K562 (cell line): ENCODE data around the gene RELL1. TPM values are rescaled to one million over a fixed set of nuclear protein-coding genes. Genes with fewer than 3 reads are reported as not detected.
A peak's percentile ranks its signal among the peaks of the same experiment; 100 is the strongest.

Experiments used
- ATAC-seq: fragments of 200-7000 bp; cut with Tn5 transposase; 3 replicates; pipeline ENCODE4 v1.9.1; 2020; ENCODE audit warnings: moderate library complexity
- BruUV-seq: library from RNA; stranded (reverse); fragments of 400-500 nt; replicated peaks from 2 replicates; lab custom pipeline; 2021; lab: Mats Ljungman, UMichigan
- CTCF ChIA-PET: fragments of 300-600 bp; formaldehyde crosslinking; extraction: SDS; loops from one replicate; lab custom pipeline; 2021; ENCODE audit warnings: low intra/inter-chr PET ratio; lab: Yijun Ruan, JAX
- POLR2A ChIA-PET: fragments of 300-600, 350-650 bp; sonication (Branson Sonifier 250); formaldehyde crosslinking; extraction: SDS; loops from one replicate; lab custom pipeline; 2021; ENCODE audit warnings: antibody characterized with exemption, inconsistent platforms; lab: Yijun Ruan, JAX
- DNase-seq, 4 experiments: peaks; one replicate each; pipeline versions ENCODE4 v3.0.0 to v3.0.0-alpha.2; 2011 to 2018; ENCODE audit warnings: low spot score in 3 of 4, mixed read lengths in 3 of 4; ENCODE audit errors: extremely low read depth in 1 of 4
- FAIRE-seq: peaks from 2 replicates; lab custom pipeline; 2011; peaks lifted over from hg19 to GRCh38; lab: Jason Lieb, UNC
- H2AFZ ChIP-seq: 2 replicates; pipeline ENCODE4 v1.6.0; 2011; ENCODE audit warnings: low read depth, low read length, control low read depth, inconsistent platforms
- H3K27ac ChIP-seq: fragments of 200-600 bp; 3 replicates; pipeline ENCODE4 v1.8.0; 2011; ENCODE audit warnings: low read depth, mild to moderate bottlenecking, control low read depth, inconsistent platforms, low read length, moderate library complexity, mixed read lengths; ENCODE audit errors: extremely low read depth
- H3K27me3 ChIP-seq, 2 experiments: fragments of 300-600 bp in 1 of 2; 2 replicates in 1 of 2; 3 replicates in 1 of 2; pipeline versions ENCODE4 v1.6.0 to v1.8.0; 2011; ENCODE audit warnings: inconsistent platforms in 2 of 2, low read length in 2 of 2, mild to moderate bottlenecking in 1 of 2, mixed read lengths in 1 of 2, moderate library complexity in 1 of 2; ENCODE audit not compliant: control insufficient read depth in 2 of 2, insufficient read depth in 2 of 2
- H3K36me3 ChIP-seq: fragments of 300-600 bp; 3 replicates; pipeline ENCODE4 v1.8.0; 2011; ENCODE audit warnings: mild to moderate bottlenecking, low read length, inconsistent platforms; ENCODE audit not compliant: control insufficient read depth, insufficient read depth
- H3K4me1 ChIP-seq, 2 experiments: fragments of 200-600 bp in 1 of 2; replicated peaks in 1 of 2; 2 replicates in 1 of 2; 3 replicates in 1 of 2; pipeline versions ENCODE4 v1.5.1 to v1.8.0; 2011; ENCODE audit warnings: inconsistent platforms in 2 of 2, low read length in 2 of 2, mild to moderate bottlenecking in 1 of 2, mixed read lengths in 1 of 2, moderate library complexity in 1 of 2; ENCODE audit not compliant: control insufficient read depth in 2 of 2, insufficient read depth in 2 of 2
- H3K4me2 ChIP-seq: 2 replicates; pipeline ENCODE4 v1.6.1; 2011; ENCODE audit warnings: low read length, control low read depth, inconsistent platforms, mixed read lengths; ENCODE audit not compliant: insufficient read depth
- H3K4me3 ChIP-seq: fragments of 200-600 bp; sonication (generic), shearing (Covaris generic); 2 replicates; pipeline ENCODE4 v1.5.1; 2016; ENCODE audit warnings: control low read depth, inconsistent platforms
- H3K79me2 ChIP-seq: fragments of 200-600 bp; 3 replicates; pipeline ENCODE4 v1.8.0; 2011; ENCODE audit warnings: low read length, inconsistent platforms; ENCODE audit not compliant: control insufficient read depth, insufficient read depth
- H3K9ac ChIP-seq, 2 experiments: 2 replicates each; pipeline versions ENCODE4 v1.6.0 to v1.6.1; 2011; ENCODE audit warnings: low read depth in 2 of 2, low read length in 2 of 2, control low read depth in 1 of 2, inconsistent platforms in 1 of 2, mild to moderate bottlenecking in 1 of 2, mixed read lengths in 1 of 2; ENCODE audit not compliant: insufficient read depth in 1 of 2
- H3K9me1 ChIP-seq: one replicate; pipeline ENCODE4 v1.6.0; 2011; ENCODE audit warnings: inconsistent platforms, mild to moderate bottlenecking, low read length, moderate library complexity; ENCODE audit not compliant: control insufficient read depth, insufficient read depth
- H3K9me3 ChIP-seq: replicated peaks from 2 replicates; pipeline ENCODE4 v1.5.1; 2011; ENCODE audit warnings: low read depth, low read length, inconsistent platforms; ENCODE audit not compliant: control insufficient read depth, insufficient read depth
- H4K20me1 ChIP-seq: replicated peaks from 2 replicates; pipeline ENCODE4 v1.6.1; 2011; ENCODE audit warnings: low read length, inconsistent platforms, mixed read lengths; ENCODE audit not compliant: control insufficient read depth, insufficient read depth
- CBX1 ChIP-seq: sonication (generic); IDR thresholded peaks from 2 replicates; pipeline ENCODE4 v1.6.1; 2016; ENCODE audit warnings: antibody characterized with exemption, low read depth, mild to moderate bottlenecking
- CREB1 ChIP-seq, 2 experiments: sonication (generic) in 1 of 2; formaldehyde crosslinking in 1 of 2; IDR thresholded peaks; 2 replicates each; pipeline versions ENCODE4 v1.6.1 to v1.8.0; 2012 to 2022; ENCODE audit warnings: inconsistent platforms in 1 of 2, mild to moderate bottlenecking in 1 of 2, missing genetic modification reagents in 1 of 2, moderate library complexity in 1 of 2
- E2F3 ChIP-seq: fragments of 250-450 bp; sonication (Bioruptor Pico); IDR thresholded peaks from 2 replicates; pipeline ENCODE4 v1.4.0; 2020; ENCODE audit warnings: mild to moderate bottlenecking
- FIP1L1 ChIP-seq: fragments of 200-400 bp; formaldehyde crosslinking; IDR thresholded peaks from 2 replicates; pipeline ENCODE4 v1.6.1; 2018; ENCODE audit warnings: mild to moderate bottlenecking, low read depth, low read length; ENCODE audit not compliant: poor library complexity, severe bottlenecking
- FOXM1 ChIP-seq, 2 experiments: fragments of 450-650 bp in 1 of 2; sonication (generic) in 1 of 2; formaldehyde crosslinking in 1 of 2; IDR thresholded peaks; 2 replicates each; pipeline versions ENCODE4 v1.6.1 to v1.9.0; 2017 to 2022; ENCODE audit warnings: low read depth in 2 of 2, mild to moderate bottlenecking in 2 of 2, missing genetic modification reagents in 1 of 2, moderate library complexity in 1 of 2
- HDAC1 ChIP-seq, 2 experiments: fragments of 450-650 bp; IDR thresholded peaks; 2 replicates each; pipeline ENCODE4 v1.6.1; 2016 to 2017; ENCODE audit warnings: inconsistent platforms in 1 of 2, mild to moderate bottlenecking in 1 of 2, moderate library complexity in 1 of 2
- ID3 ChIP-seq, 2 experiments: fragments of 250-450 bp in 1 of 2; fragments of 450-650 bp in 1 of 2; sonication (Bioruptor Pico) in 1 of 2; IDR thresholded peaks; 2 replicates each; pipeline versions ENCODE4 v1.6.1 to v1.8.0; 2016 to 2021; ENCODE audit warnings: mild to moderate bottlenecking in 2 of 2, moderate library complexity in 2 of 2, missing compliant biosample characterization in 1 of 2, missing genetic modification characterization in 1 of 2
- ILF3 ChIP-seq: fragments of 450-650 bp; IDR thresholded peaks from 2 replicates; pipeline ENCODE4 v1.6.1; 2018; ENCODE audit warnings: antibody characterized with exemption, mild to moderate bottlenecking, moderate library complexity, borderline replicate concordance
- PHF20 ChIP-seq: fragments of 450-650 bp; IDR thresholded peaks from 2 replicates; pipeline ENCODE4 v1.6.1; 2018; ENCODE audit not compliant: partially characterized antibody
- POLR2AphosphoS5 ChIP-seq: IDR thresholded peaks from 2 replicates; pipeline ENCODE4 v1.6.1; 2011; ENCODE audit warnings: mild to moderate bottlenecking, low read depth, low read length, moderate library complexity; ENCODE audit not compliant: control insufficient read depth, insufficient read depth
- TCF7 ChIP-seq: sonication (generic); IDR thresholded peaks from 2 replicates; pipeline ENCODE4 v1.6.1; 2016; ENCODE audit warnings: antibody characterized with exemption, borderline replicate concordance
- TEAD4 ChIP-seq, 2 experiments: sonication (generic) in 1 of 2; formaldehyde crosslinking in 1 of 2; IDR thresholded peaks; 2 replicates each; pipeline versions ENCODE4 v1.6.1 to v1.8.0; 2012 to 2022; ENCODE audit warnings: borderline replicate concordance in 1 of 2, inconsistent platforms in 1 of 2, low read length in 1 of 2, mild to moderate bottlenecking in 1 of 2, missing genetic modification reagents in 1 of 2
- TGIF2 ChIP-seq: sonication (generic); formaldehyde crosslinking; IDR thresholded peaks from 2 replicates; pipeline ENCODE4 v1.8.1; 2022; ENCODE audit warnings: mild to moderate bottlenecking, missing genetic modification reagents, moderate library complexity
- U2AF2 ChIP-seq: fragments of 200-400 bp; formaldehyde crosslinking; optimal IDR thresholded peaks from 2 replicates; pipeline ENCODE3; 2017; ENCODE audit warnings: low read depth, mild to moderate bottlenecking, low read length
- ZNF282 ChIP-seq: sonication (generic); formaldehyde crosslinking; IDR thresholded peaks from 2 replicates; pipeline ENCODE4 v1.8.1; 2023; ENCODE audit warnings: missing genetic modification reagents
- WGBS: fragments of 100-300 bp; shearing (Covaris generic); methylation state at CpG from one replicate; pipeline ENCODE4 v1.1.6; 2016; ENCODE audit warnings: low coverage, mixed read lengths; ENCODE audit not compliant: insufficient coverage; ENCODE audit errors: missing lambda C conversion rate; 5-methylcytosine and 5-hydroxymethylcytosine counted together
- in situ Hi-C: fragments of 300-500 bp; cut with MboI; formaldehyde crosslinking; loops from 4 replicates; pipeline ENCODE4 v1.15.0; 2018; ENCODE audit warnings: inconsistent platforms, mixed read lengths
- intact Hi-C: fragments of 100-400 bp; cut with micrococcal nuclease; formaldehyde crosslinking; loops from 2 replicates; pipeline ENCODE4 v1.14.2; 2022
- polyA plus RNA-seq, 8 experiments: library from polyadenylated mRNA; depleted of rRNA in 4 of 8; stranded (reverse) in 5 of 8; unstranded in 3 of 8; fragments of >200 nt; fragmentation: Nextera tagmentation in 2 of 8; fragmentation: Illumina TruSeq in 1 of 8; extraction: Ambion mirVana in 2 of 8; extraction: Trizol in 1 of 8; gene quantifications; 2 replicates each; pipeline versions ENCODE4 v1.2.1 to v1.2.3, GENCODE V29; 2011 to 2014; ENCODE audit warnings: inconsistent platforms in 1 of 8, missing spikeins in 1 of 8
- total RNA-seq, 7 experiments: library from RNA; depleted of rRNA in 6 of 7; stranded (reverse); fragments of >200 nt in 6 of 7; fragmentation: Illumina TruSeq in 2 of 7; extraction: Trizol in 2 of 7; gene quantifications; 2 replicates each; pipeline versions ENCODE4 v1.2.1 to v1.2.3, GENCODE V29; 2011 to 2021; ENCODE audit warnings: low replicate concordance in 1 of 7
- TF ChIP-seq, protein P1 (sequence below), 2 experiments: IDR thresholded peaks; 2 replicates each; pipeline ENCODE4 v1.6.1; 2011; ENCODE audit warnings: borderline replicate concordance in 1 of 2, control low read depth in 1 of 2, low read depth in 1 of 2, low read length in 1 of 2, mild to moderate bottlenecking in 1 of 2, mixed read lengths in 1 of 2, moderate library complexity in 1 of 2; ENCODE audit not compliant: insufficient read depth in 1 of 2, insufficient read length in 1 of 2, poor library complexity in 1 of 2, severe bottlenecking in 1 of 2; ENCODE audit errors: extremely low read depth in 1 of 2

RELL1 gene
- total and polyA plus RNA-seq, 9 of the 15 experiments (the other 6 are each of a cell fraction or from before 2014, with no cell fraction given), result 0.06 to 3.5 (median 1.7) TPM; not detected in 1

DNA sequence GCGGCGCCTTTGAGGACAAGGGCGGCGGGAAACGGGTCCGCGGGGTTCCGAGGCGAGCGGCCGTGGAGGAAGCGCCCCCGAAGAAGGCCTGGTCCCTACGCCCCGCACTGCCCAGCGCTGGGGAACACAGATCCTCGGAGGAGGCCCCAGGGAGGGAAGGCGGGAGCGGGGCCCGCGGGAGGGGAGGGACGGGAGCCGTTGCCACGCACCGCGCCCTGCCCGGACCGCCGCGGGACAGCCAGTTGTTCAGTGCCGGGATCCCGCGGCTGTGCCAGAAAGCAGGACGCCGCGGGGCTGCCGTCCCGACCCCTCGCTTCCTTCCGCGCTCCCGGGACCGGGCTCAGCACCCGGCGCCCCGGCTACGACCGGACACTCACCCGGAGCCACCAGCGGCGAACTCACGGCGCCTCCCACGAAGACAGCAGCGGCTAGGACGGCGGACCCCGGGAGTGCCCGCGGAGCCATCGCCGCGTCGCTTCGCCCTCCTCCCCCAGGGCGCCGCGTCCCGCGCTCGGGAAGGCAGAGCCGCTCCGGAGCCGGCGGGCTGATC, 278 bp downstream of the RELL1 start:
- FAIRE-seq, result no peak
- TF ChIP-seq FOXM1 (IDR thresholded peaks at IDR 0.05; ENCODE audit: low read depth) (no peak), FOXM1 (CRISPR knock-in tag; IDR thresholded peaks at IDR 0.05; ENCODE audit: low read depth) (no peak), E2F3 (CRISPR knock-in tag) (peak; percentile 39; the same call in 1 of the 2 replicates), U2AF2 (no peak), CBX1 (0 out of 2 replicates have a peak, but pooled peaks have one; percentile 15), ZNF282 (CRISPR knock-in tag) (peak; percentile 50; the same call in 1 of the 2 replicates), FIP1L1 (peak; percentile 5), TCF7 (no peak), ID3 (CRISPR knock-in tag; IDR thresholded peaks at IDR 0.05) (no peak), ID3 (tag; IDR thresholded peaks at IDR 0.05) (peak; percentile 55; the same call in 1 of the 2 replicates), TEAD4 (IDR thresholded peaks at IDR 0.05; ENCODE audit: low read length) (no peak), TEAD4 (CRISPR knock-in tag; IDR thresholded peaks at IDR 0.05; ENCODE audit: borderline replicate concordance) (peak; percentile 71; the same call in 1 of the 2 replicates), HDAC1 (IDR thresholded peaks at IDR 0.05) (0 out of 4 replicates have a peak, but pooled peaks of 1 of the 2 experiments have one; percentile 10), ILF3 (no peak), PHF20 (peak; percentile 28), CREB1 (IDR thresholded peaks at IDR 0.05) (no peak), CREB1 (CRISPR knock-in tag; IDR thresholded peaks at IDR 0.05) (no peak), TGIF2 (CRISPR knock-in tag) (peak; percentile 63; the same call in 1 of the 2 replicates), POLR2AphosphoS5 (0 out of 2 replicates have a peak, but pooled peaks have one; percentile 32)
- TF ChIP-seq, protein P1, sequence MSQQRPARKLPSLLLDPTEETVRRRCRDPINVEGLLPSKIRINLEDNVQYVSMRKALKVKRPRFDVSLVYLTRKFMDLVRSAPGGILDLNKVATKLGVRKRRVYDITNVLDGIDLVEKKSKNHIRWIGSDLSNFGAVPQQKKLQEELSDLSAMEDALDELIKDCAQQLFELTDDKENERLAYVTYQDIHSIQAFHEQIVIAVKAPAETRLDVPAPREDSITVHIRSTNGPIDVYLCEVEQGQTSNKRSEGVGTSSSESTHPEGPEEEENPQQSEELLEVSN (IDR thresholded peaks at IDR 0.05; ENCODE audit: borderline replicate concordance in 1 of 2, extremely low read depth in 1 of 2, insufficient read depth in 1 of 2, insufficient read length in 1 of 2, low read depth in 1 of 2, low read length in 1 of 2, poor library complexity in 1 of 2, severe bottlenecking in 1 of 2), result peak in 1 of 2 experiments; percentile 81

More for the DNA sequence above, 278 bp downstream of the RELL1 start:
- Histone ChIP-seq H3K27ac (0 out of 3 replicates have a peak overlapping the region, but pooled peaks have one; percentile 53), H3K4me1 (peaks cover 9 to 14% of the 10 kb centered on the region in 2 experiments; a peak in 4 of 5 replicates), H3K79me2 (no peaks in the 10 kb centered on the region), H3K9me1 (no peaks in the 10 kb centered on the region), H3K36me3 (no peaks in the 10 kb centered on the region), H3K27me3 (no peaks in the 10 kb centered on the region; a peak in 2 of 5 replicates), H3K9ac (peak overlapping the region; percentile 74 to 92), H3K9me3 (no peaks in the 10 kb centered on the region), H2AFZ (peak overlapping the region; percentile 91), H4K20me1 (no peaks in the 10 kb centered on the region), H3K4me3 (peak overlapping the region; percentile 64), H3K4me2 (peak overlapping the region; percentile 77)
- peak; percentile 58 for ATAC-seq
- BruUV-seq, result no TSS peak
- intact Hi-C loops (loop anchor here (10.0 kb wide), 1 partner anchor 81 kb away; no protein-coding TSS in a partner anchor), in situ Hi-C loops (no loop called here)
- ChIA-PET POLR2A (no interaction called here), CTCF (no interaction called here)
- 3% methylated on average over 38 of the region's 75 CpGs for WGBS
- DNase-seq, result peak; percentile 39 to 54 (median 50)
